K562 (cell line): ENCODE measurements around the gene PATJ. TPM values are rescaled to one million over a fixed set of nuclear protein-coding genes. Genes with fewer than 3 reads are reported as not detected.

Experiments used
- ATAC-seq: fragments of 200-7000 bp; cut with Tn5 transposase; 3 replicates; pipeline ENCODE4 v1.9.1; 2020; ENCODE audit warnings: moderate library complexity
- BruUV-seq: library from RNA; stranded (reverse); fragments of 400-500 nt; replicated peaks from 2 replicates; lab custom pipeline; 2021; lab: Mats Ljungman, UMichigan
- CTCF ChIA-PET: fragments of 300-600 bp; formaldehyde crosslinking; extraction: SDS; loops from one replicate; lab custom pipeline; 2021; ENCODE audit warnings: low intra/inter-chr PET ratio; lab: Yijun Ruan, JAX
- POLR2A ChIA-PET: fragments of 300-600, 350-650 bp; sonication (Branson Sonifier 250); formaldehyde crosslinking; extraction: SDS; loops from one replicate; lab custom pipeline; 2021; ENCODE audit warnings: antibody characterized with exemption, inconsistent platforms; lab: Yijun Ruan, JAX
- DNase-seq, 4 experiments: peaks; one replicate each; pipeline versions ENCODE4 v3.0.0 to v3.0.0-alpha.2; 2011 to 2018; ENCODE audit warnings: low spot score in 3 of 4, mixed read lengths in 3 of 4; ENCODE audit errors: extremely low read depth in 1 of 4
- FAIRE-seq: peaks from 2 replicates; lab custom pipeline; 2011; peaks lifted over from hg19 to GRCh38; lab: Jason Lieb, UNC
- H2AFZ ChIP-seq: 2 replicates; pipeline ENCODE4 v1.6.0; 2011; ENCODE audit warnings: low read depth, low read length, control low read depth, inconsistent platforms
- H3K27ac ChIP-seq: fragments of 200-600 bp; 3 replicates; pipeline ENCODE4 v1.8.0; 2011; ENCODE audit warnings: low read depth, mild to moderate bottlenecking, control low read depth, inconsistent platforms, low read length, moderate library complexity, mixed read lengths; ENCODE audit errors: extremely low read depth
- H3K27me3 ChIP-seq, 2 experiments: fragments of 300-600 bp in 1 of 2; 2 replicates in 1 of 2; 3 replicates in 1 of 2; pipeline versions ENCODE4 v1.6.0 to v1.8.0; 2011; ENCODE audit warnings: inconsistent platforms in 2 of 2, low read length in 2 of 2, mild to moderate bottlenecking in 1 of 2, mixed read lengths in 1 of 2, moderate library complexity in 1 of 2; ENCODE audit not compliant: control insufficient read depth in 2 of 2, insufficient read depth in 2 of 2
- H3K36me3 ChIP-seq: fragments of 300-600 bp; 3 replicates; pipeline ENCODE4 v1.8.0; 2011; ENCODE audit warnings: mild to moderate bottlenecking, low read length, inconsistent platforms; ENCODE audit not compliant: control insufficient read depth, insufficient read depth
- H3K4me1 ChIP-seq, 2 experiments: fragments of 200-600 bp in 1 of 2; replicated peaks in 1 of 2; 2 replicates in 1 of 2; 3 replicates in 1 of 2; pipeline versions ENCODE4 v1.5.1 to v1.8.0; 2011; ENCODE audit warnings: inconsistent platforms in 2 of 2, low read length in 2 of 2, mild to moderate bottlenecking in 1 of 2, mixed read lengths in 1 of 2, moderate library complexity in 1 of 2; ENCODE audit not compliant: control insufficient read depth in 2 of 2, insufficient read depth in 2 of 2
- H3K4me2 ChIP-seq: 2 replicates; pipeline ENCODE4 v1.6.1; 2011; ENCODE audit warnings: low read length, control low read depth, inconsistent platforms, mixed read lengths; ENCODE audit not compliant: insufficient read depth
- H3K4me3 ChIP-seq: fragments of 200-600 bp; sonication (generic), shearing (Covaris generic); 2 replicates; pipeline ENCODE4 v1.5.1; 2016; ENCODE audit warnings: control low read depth, inconsistent platforms
- H3K79me2 ChIP-seq: fragments of 200-600 bp; 3 replicates; pipeline ENCODE4 v1.8.0; 2011; ENCODE audit warnings: low read length, inconsistent platforms; ENCODE audit not compliant: control insufficient read depth, insufficient read depth
- H3K9ac ChIP-seq, 2 experiments: 2 replicates each; pipeline versions ENCODE4 v1.6.0 to v1.6.1; 2011; ENCODE audit warnings: low read depth in 2 of 2, low read length in 2 of 2, control low read depth in 1 of 2, inconsistent platforms in 1 of 2, mild to moderate bottlenecking in 1 of 2, mixed read lengths in 1 of 2; ENCODE audit not compliant: insufficient read depth in 1 of 2
- H3K9me1 ChIP-seq: one replicate; pipeline ENCODE4 v1.6.0; 2011; ENCODE audit warnings: inconsistent platforms, mild to moderate bottlenecking, low read length, moderate library complexity; ENCODE audit not compliant: control insufficient read depth, insufficient read depth
- H3K9me3 ChIP-seq: replicated peaks from 2 replicates; pipeline ENCODE4 v1.5.1; 2011; ENCODE audit warnings: low read depth, low read length, inconsistent platforms; ENCODE audit not compliant: control insufficient read depth, insufficient read depth
- H4K20me1 ChIP-seq: replicated peaks from 2 replicates; pipeline ENCODE4 v1.6.1; 2011; ENCODE audit warnings: low read length, inconsistent platforms, mixed read lengths; ENCODE audit not compliant: control insufficient read depth, insufficient read depth
- FIP1L1 ChIP-seq: fragments of 200-400 bp; formaldehyde crosslinking; IDR thresholded peaks from 2 replicates; pipeline ENCODE4 v1.6.1; 2018; ENCODE audit warnings: mild to moderate bottlenecking, low read depth, low read length; ENCODE audit not compliant: poor library complexity, severe bottlenecking
- KLF6 ChIP-seq: fragments of 250-450 bp; sonication (Bioruptor Pico); IDR thresholded peaks from 2 replicates; pipeline ENCODE4 v1.4.0; 2020; ENCODE audit warnings: mild to moderate bottlenecking, moderate library complexity, borderline replicate concordance
- TFE3 ChIP-seq: fragments of 450-650 bp; formaldehyde crosslinking; IDR thresholded peaks from 2 replicates; pipeline ENCODE4 v1.4.0; 2020; ENCODE audit warnings: mild to moderate bottlenecking, mixed read lengths
- UBTF ChIP-seq, 2 experiments: IDR thresholded peaks; 2 replicates each; pipeline ENCODE4 v1.6.1; 2012; ENCODE audit warnings: improper control_type of control experiment in 2 of 2, low read depth in 2 of 2, low read length in 2 of 2, borderline replicate concordance in 1 of 2
- ZNF347 ChIP-seq: fragments of 450-650 bp; formaldehyde crosslinking; IDR thresholded peaks from 2 replicates; pipeline ENCODE4 v1.4.0; 2020; ENCODE audit warnings: low read depth, mild to moderate bottlenecking, moderate library complexity
- WGBS: fragments of 100-300 bp; shearing (Covaris generic); methylation state at CpG from one replicate; pipeline ENCODE4 v1.1.6; 2016; ENCODE audit warnings: low coverage, mixed read lengths; ENCODE audit not compliant: insufficient coverage; ENCODE audit errors: missing lambda C conversion rate; 5-methylcytosine and 5-hydroxymethylcytosine counted together
- in situ Hi-C: fragments of 300-500 bp; cut with MboI; formaldehyde crosslinking; loops from 4 replicates; pipeline ENCODE4 v1.15.0; 2018; ENCODE audit warnings: inconsistent platforms, mixed read lengths
- intact Hi-C: fragments of 100-400 bp; cut with micrococcal nuclease; formaldehyde crosslinking; loops from 2 replicates; pipeline ENCODE4 v1.14.2; 2022
- polyA plus RNA-seq, 8 experiments: library from polyadenylated mRNA; depleted of rRNA in 4 of 8; stranded (reverse) in 5 of 8; unstranded in 3 of 8; fragments of >200 nt; fragmentation: Nextera tagmentation in 2 of 8; fragmentation: Illumina TruSeq in 1 of 8; extraction: Ambion mirVana in 2 of 8; extraction: Trizol in 1 of 8; gene quantifications; 2 replicates each; pipeline versions ENCODE4 v1.2.1 to v1.2.3, GENCODE V29; 2011 to 2014; ENCODE audit warnings: inconsistent platforms in 1 of 8, missing spikeins in 1 of 8
- total RNA-seq, 7 experiments: library from RNA; depleted of rRNA in 6 of 7; stranded (reverse); fragments of >200 nt in 6 of 7; fragmentation: Illumina TruSeq in 2 of 7; extraction: Trizol in 2 of 7; gene quantifications; 2 replicates each; pipeline versions ENCODE4 v1.2.1 to v1.2.3, GENCODE V29; 2011 to 2021; ENCODE audit warnings: low replicate concordance in 1 of 7

The PATJ gene
- total and polyA plus RNA-seq, 9 of the 15 experiments (the other 6 are each of a cell fraction or from before 2014, with no cell fraction given): 0.22 TPM; not detected in 8

DNA sequence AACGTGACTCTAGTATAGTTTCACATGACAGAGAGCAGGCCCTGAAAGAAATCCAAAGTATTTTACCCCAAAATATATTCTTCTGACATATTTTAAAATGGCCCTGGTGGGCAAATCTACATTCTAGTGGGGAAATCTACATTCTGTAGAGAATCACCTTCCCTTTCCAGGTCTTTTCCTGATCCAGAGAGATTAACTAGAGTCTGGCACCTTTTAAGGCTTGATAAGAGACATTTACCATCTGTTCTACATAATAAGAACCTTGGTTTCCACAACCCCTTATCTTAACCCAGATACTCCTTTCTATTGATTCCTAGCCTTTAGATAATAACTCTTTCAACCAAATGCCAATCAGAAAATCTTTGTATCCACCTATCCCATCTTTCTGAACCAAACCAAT, 435.3 kb downstream of the PATJ start:
- H3K4me3 ChIP-seq: no peak overlapping the region
- no peaks in the 10 kb centered on the region for H3K36me3 ChIP-seq
- H3K4me2 ChIP-seq: no peak overlapping the region
- ATAC-seq: no peak
- 0% methylated on average over 1 of the region's 1 CpG for WGBS
- FAIRE-seq: no peak
- no peak for DNase-seq
- ChIA-PET POLR2A (no interaction called here), CTCF (no interaction called here)
- no peak overlapping the region for H3K27ac ChIP-seq
- H3K9ac ChIP-seq: no peak overlapping the region
- H3K79me2 ChIP-seq: no peaks in the 10 kb centered on the region
- no peaks in the 10 kb centered on the region for H3K9me1 ChIP-seq
- BruUV-seq: no TSS peak
- in situ Hi-C loops (loop anchor here (5.0 to 10.0 kb wide), 2 partner anchors 230 to 557 kb away; no protein-coding TSS in a partner anchor), intact Hi-C loops (no loop called here)
- 0 out of 2 replicates have a peak, but pooled peaks cover under 1% of the 10 kb centered on the region for H4K20me1 ChIP-seq
- H2AFZ ChIP-seq: no peak overlapping the region
- H3K27me3 ChIP-seq: peaks cover 0 to under 1% of the 10 kb centered on the region in 2 experiments; a peak in 2 of 5 replicates
- H3K4me1 ChIP-seq: no peaks in the 10 kb centered on the region
- H3K9me3 ChIP-seq: no peaks in the 10 kb centered on the region
- TF ChIP-seq KLF6 (CRISPR knock-in tag) (no peak), FIP1L1 (no peak), ZNF347 (CRISPR knock-in tag) (no peak), UBTF (IDR thresholded peaks at IDR 0.05; ENCODE audit: borderline replicate concordance in 1 of 2, low read depth in 2 of 2, low read length in 2 of 2) (no peak), TFE3 (CRISPR knock-in tag) (no peak)
